HG03378 (cell line): ENCODE measurements around the gene DTNB.

Source experiments
- ATAC-seq: cut with Tn5 transposase; IDR thresholded peaks from one replicate; pipeline ENCODE4 v1.9.1; 2021; ENCODE audit warnings: mild to moderate bottlenecking, moderate library complexity; ENCODE audit not compliant: unreplicated experiment

Gene DTNB

DNA sequence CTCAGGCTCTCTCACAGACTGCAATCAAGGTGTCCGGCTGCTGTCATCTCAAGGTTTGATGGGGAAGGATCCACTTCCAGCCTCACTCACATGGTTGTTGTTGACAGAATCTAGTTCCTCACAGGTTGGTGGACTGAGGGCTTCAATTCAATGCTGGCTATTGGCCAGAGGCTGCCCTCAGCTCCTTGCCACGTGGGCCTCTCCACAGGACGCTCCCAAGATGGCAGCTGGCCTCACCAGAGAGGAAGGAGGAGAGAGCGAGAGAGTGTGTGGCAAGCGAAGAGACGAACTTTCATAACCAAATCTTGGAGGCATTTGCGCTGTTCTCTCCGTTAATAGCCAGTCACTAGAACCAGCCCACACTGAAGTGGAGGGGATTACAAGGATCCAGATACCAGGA is 318.1 kb downstream of the DTNB start:
- ATAC-seq = no peak

DNA sequence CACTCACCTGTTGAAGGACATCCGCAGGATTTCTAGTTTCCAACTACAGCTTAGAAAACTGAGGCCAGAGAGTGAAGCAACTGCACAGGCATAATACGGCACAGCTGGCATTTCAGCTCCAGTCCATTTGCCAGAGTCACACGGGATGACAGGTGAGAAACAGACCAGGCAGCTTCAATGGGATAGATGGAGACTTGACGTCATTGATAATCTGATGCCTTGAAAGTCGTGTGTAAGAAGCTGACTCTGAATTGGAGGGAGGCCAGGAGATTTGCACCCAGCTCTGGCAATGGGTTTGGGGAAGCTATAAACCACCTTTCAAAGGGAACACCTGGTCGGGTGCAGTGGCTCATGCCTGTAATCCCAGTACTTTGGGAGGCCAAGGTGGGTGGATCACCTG is 319.3 kb downstream of the DTNB start:
- no peak for ATAC-seq

DNA sequence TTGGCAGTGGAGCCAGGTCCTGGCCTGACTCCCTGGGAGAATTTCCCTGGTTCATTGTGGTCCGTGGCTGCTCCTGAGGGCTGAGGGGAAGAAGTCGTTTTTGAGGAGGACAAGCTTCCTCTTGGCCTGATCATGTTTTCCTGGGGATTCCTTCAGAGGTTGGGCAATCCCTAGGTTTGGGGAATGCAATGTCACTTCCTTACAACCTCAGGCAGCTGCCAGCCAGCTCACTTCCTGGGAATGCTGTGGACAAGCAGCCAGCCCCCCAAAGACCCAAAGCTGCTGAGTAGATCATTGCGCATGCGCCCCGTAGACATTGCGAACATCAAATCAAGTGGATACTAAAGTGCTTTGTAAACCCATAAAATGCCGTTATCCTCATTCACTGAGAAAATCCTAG is 324.0 kb downstream of the DTNB start:
- ATAC-seq = no peak

DNA sequence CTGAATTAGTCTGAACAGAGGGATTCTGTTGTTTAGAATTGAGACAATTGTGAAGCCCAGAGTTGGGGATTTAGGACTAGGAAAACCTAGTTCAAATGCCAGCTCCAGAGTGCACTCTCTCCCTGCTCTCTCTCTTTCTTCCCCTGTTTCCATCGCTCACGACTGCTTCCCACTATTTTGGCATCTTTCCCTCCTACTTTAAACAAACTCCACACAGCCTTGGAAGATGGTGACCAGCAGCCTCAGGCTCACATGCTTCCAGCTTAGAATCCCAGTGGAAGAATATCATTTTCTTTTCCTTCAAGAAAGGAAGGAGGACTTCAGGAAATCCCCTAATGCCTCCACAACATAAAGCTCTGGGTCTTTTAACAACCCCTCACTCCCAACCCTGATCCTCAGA is 325.5 kb downstream of the DTNB start:
- no peak for ATAC-seq

DNA sequence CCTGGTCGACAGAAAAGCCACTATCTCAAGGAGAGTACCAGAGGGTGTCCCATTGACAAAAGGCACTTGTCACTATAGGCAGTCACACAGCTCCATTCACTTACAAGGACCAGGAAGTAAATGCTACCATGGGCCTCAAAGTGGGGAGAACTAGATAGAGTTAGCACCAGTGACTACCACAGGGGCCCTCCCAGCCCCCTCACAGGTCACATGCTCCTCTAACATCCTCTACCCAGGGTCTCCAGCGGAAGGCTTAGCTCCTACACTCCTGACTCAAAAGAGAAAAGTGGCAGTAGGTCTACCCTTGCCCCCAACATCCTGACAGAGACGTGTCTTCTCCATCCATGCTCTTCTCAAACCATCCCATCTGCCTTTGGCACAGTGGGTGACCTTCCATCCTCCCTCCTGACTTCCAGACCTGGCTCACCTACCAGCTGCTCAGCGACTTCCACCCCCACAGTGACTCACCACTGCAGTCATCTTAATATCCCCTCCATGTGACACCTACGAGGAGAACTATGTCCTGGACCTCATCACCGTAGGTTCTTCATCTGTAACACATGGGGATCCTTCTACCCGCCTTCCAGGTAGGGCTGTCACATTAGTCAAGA is 326.1 kb downstream of the DTNB start:
- ATAC-seq = no peak

DNA sequence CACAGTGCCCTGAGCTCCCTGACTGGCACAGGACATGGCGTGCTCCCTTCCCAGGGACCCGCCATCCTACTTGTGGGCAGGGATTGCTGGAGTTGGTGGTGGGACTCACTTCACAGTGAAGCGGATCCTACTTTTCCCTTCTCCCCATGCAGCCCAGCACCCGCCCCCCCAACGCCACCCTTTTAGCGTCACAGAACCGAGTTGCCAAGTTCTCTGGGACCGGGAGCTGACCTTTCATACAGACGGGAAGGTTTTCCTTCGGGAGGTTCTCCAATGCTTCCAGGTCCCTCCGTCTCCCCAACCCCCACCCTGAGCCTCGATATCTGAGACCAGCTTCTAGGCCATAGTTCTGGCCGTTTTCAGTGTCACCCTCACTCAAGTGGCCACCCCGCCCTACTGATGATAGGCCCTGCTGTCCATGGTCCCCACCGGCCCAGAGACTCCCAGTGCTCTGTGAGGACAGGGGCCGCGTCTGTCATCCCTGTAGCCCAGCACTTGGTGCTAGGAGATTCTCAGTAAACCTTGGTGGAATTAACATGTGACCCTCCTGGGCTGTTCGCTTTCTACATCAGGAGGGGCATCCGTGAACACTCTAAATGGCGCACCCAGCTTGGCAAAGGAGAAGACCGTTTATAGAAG is 330.1 kb downstream of the DTNB start:
- no peak for ATAC-seq

DNA sequence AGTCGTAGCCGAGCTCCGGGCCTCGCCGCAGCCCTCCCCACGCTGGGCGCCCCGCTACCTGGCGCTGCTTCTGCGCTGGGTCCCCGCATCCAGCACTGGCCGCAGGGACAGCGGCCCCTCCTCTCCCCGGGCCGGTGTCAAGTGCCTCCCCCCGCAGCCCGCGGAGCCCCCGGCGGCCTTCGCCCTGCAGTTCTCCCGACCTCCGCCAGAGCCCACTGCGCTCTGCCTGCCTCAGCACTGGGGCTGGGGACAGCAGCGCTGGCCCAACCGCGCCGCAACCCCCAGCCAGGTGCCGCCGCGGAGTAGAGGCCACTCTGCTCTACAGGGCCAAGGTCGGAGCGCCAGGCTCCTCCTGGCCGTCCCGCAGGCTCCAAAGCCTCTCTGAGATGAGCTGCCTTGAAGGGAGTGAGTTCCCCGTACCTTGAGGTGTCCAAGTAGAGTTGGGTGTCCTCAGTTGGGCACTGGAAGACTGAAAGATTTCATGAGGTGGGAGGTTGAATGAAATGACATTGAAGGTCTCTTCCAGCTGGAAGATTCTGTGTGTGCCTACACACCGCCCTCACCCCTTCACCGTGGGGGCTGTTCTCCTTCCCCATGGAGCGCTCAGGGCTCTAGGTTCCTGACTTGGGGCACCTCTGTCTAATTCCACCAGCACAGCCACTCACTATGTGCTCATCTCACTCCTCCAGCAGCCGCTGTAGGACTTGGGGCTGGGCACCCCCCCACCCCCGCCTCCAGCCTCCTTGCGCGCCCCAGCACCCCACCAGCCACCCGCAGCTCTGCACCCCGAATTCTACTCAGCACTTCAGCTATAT is 330.8 kb downstream of the DTNB start:
- ATAC-seq = peak; percentile 67

DNA sequence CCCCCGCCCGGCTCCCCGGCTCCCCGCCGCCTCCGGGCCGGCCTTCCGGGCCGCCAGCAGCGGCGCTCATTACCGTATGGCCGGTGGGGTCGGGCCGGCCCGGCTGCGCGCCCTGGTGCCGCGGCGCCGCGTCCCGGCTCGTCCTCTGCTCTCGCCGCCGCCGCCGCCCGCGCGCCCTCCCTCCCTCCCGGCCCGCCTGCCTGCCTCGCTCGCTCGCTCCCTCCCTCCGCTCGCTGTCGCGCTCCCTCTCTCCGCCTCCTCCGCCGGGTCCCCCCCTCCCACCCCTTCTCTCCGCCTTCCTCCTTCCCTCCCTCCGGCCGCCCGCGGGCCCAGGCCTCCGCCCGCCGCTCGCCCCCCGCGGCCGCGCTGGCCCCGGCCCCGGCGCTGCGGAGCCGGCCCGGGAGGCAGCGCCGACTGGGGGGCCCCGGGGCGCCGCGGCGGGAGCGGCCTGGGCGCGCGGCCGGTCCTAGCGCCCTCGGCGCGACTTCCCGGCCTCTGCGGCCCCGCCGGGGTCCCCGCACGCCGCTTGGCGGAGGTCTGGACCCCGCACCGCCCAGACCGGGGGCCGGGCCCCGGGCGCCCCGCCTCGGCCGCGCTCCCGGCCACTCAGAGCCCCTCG is 331.5 kb downstream of the DTNB start, which contains the start of gene DNMT3A:
TSS of gene DNMT3A (minus strand) at position 173 of the 619 bp plus-strand sequence. CDS start 27,941 bp downstream, outside the sequence.
- ATAC-seq = no peak

DNA sequence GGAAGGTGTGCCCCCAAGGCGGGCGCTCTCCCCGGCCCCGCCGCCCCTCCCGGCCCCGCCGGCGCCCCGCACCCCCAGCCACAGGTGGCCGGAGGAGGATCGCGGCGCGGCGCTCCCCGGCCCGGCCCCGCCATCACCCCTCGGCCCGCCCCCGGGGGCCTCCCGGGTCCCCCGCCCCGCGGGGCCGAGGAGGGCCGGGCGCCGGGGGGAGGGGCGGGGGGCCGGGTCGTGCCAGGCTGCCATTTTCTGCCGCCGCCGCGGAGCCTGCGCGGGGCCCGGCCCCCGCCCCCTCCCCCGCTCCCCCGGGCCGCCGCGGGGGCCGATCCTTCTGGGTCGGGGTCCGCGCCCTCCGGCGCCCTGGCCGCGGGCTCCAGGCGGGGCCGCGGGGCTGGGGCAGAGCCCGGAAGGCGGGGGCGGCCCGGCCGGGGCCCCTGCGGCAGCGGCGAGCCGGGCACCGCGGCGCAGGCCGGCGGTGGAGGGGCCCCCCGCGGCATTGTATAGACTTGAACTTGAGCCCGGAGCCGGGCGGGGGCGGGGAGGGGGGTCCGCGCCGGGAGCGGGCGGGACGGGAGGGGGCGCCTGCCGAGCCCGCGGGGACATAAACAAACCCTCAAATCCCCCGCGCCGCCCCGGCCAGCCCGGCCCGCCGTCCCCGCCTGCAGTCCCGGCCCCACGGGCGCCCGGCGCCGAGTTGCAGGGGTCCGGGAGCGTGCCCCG is 332.2 kb downstream of the DTNB start:
- ATAC-seq = no peak

DNA sequence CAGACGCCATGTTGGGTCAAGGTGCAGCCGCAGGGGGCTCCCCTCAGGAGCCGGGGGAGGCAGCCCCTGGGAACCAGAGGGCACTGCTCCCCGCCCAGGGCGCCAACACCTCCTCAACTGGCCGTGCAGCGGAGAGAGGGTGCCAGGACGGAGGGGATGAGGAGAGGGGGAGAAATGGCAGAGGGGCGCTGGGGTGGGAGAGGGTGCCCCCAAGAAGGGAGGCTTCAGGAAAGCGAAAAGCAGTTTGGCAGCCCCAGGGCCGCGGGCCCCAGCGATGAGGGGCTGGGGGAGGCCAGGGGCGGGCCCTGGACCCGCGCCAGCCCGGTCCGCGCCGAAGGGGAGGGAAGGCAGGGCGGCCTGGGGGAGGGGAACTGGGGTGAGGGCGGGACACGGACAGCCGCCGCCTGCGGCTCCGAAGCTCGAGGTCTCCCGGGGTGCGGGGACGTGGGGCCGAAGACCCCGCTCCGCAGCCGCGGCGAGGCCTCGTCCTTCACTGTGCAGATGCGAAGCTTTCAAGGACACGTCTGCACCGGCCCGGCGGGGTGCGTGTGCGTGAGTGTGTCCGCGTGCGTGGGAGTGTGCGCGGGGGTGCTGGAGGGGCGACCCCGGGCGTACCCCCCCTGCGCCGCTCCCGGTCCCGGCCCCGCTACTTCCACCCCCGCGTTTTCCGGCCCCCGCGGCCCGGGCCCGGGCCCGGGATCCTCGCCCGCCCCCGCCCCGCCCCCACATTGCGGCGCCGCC is 333.0 kb downstream of the DTNB start:
- no peak for ATAC-seq

DNA sequence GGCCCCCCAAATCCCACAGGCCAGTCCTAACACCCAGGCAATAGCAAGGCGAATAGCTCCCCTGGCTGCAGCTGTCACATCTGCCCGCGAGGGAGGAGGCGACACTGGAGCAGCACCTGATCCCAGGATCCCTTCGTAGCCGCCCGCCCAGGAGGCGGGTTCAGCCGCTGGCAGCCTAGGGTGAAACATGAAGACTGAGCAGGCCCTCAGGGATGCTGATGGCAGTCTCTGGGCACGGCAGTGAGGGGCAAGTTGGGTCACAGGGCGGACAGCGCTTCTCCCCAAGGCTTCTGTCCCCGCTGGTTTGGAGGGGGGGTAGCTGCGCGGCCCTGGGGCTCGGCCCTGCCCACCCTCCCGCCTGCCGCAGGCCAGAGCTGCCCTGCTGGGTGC is 333.6 kb downstream of the DTNB start:
- ATAC-seq = no peak

DNA sequence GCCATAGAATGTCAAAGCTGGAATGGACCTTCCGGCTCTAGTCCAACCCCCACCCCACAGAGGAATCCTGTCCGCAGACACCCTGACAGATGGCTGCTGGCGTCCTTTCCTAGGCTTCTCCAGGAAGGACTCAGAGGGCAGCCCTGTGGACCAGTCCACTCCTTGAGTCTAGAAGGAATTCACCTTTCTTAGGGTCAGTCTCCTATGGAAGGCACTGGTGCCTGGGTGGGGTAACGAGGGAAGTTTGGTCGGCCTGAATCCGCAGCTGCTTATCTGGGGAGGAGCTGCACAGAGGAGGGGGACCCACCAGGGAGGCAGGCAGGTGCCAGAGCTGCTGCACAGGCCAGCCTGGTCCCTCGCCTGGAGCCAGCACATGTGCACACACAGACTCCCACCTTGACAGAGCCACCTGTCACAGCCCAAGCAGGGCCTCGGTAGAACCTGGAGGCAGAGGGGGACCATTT is 334.1 kb downstream of the DTNB start:
- no peak for ATAC-seq

DNA sequence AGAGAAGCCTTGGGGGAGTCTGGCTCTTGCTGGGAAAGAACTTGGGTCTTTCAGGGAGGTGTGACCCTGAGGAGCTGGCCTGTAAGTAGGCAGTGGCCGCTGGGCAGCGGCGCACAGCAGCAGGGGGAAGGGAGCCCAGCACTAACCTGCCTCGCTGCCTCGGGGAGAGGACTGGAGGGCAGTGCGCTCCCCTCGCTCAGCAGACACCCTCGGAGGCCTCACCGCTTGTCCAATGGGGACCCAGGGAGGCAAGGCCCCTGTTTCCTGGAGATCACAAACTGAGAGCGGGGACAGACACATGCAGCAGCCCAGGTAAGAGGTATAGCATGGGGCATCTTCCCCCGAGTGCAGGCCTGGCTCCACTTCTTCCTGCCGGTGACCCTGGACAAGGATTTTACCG is 335.0 kb downstream of the DTNB start:
- no peak for ATAC-seq

DNA sequence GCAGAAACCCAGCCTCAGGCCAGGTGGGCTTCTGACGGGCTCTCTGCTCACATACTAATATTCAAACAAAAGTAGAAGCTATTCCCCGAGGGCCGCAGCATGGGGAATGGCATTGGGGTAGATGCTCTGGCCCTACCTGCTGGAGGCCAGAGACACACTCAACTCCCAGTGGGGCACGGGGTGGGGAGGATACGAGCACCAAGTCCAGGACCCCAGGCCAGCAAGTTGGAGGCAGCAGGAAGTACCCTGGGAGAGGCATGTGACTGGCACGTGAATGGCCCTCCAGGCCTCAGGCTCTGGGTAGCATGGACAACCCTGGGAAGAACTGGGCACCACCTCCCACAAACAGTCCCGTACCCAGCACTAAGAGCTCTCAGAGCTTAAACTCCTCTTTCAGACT is 335.5 kb downstream of the DTNB start:
- ATAC-seq = no peak

DNA sequence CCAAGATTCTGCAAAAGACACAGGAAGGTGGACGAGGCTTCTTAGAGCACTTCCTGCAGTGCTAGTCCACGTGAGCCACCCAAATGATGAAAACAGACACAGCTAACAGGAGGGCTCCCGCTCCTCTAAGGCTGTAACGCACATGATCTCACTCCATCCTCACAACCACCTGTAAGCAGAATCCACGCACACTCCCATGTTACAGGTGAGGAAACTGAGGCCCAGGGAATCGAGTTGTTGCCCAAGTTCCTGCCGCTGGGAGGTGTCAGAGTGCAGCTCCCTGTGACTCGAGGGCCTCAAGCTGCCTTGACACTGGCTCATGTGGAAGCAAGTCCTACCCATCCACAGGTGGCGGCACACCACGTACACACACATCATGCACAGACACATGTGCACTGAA is 336.1 kb downstream of the DTNB start:
- ATAC-seq = no peak

DNA sequence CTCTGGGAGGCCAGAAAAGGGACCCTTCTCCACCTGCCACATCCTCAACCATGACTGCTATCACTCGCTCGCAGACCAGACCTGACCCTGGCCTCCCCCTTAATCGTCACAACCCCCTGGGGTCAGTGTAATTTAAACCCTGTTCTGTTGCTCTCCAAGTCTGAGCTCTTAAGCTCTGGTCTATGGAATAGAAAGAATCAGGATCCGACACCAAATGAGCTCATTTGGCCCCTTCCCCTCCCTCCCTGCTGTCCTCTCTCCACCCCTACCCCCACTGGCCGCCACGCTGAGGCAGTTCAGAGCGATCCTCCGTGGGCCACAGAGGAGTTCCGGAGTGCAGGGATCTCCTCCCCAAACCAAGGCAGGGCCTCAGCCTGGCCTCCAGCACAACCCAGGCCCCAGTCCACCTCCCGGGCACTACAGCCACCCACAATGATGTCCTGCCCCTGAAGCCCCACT is 337.0 kb downstream of the DTNB start:
- no peak for ATAC-seq

DNA sequence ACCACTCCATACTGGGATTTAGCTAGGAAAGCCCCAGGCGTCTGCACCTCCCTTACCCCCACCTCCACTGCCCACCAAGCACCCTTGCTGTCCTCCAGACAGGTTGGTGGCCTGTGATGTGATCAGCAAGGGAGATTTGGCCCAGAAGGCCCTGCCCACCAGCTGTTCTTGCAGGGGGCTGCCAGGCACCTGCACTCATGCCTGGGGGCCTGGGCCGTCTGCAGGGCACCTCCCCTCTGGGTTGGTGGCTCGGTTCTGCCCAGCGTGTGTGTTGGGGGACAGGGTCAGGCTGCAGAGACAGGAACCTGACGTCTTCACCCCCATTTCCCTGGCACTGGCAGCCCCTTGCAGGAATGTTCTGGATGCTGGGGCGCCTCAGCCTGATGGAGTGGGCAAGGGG is 337.4 kb downstream of the DTNB start:
- ATAC-seq = no peak

DNA sequence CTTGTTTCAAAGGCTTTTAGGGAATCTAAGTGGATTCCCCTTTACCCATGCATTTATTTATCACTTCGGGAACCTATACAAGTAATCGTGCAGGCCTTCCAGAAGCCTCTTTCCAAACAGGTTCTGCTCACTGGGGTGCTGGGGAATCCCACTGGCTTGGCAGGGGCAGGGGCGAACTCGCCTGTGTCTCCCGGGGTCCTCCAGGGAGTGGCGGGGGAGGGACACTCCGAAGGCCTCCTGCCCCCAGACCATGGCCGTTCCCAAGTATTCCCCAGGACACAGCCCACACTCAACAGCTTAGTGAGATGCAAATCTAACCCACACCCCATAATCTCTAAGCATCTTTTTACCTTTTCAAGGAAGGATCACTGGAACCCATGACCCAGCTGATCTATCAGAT is 338.2 kb downstream of the DTNB start:
- no peak for ATAC-seq

DNA sequence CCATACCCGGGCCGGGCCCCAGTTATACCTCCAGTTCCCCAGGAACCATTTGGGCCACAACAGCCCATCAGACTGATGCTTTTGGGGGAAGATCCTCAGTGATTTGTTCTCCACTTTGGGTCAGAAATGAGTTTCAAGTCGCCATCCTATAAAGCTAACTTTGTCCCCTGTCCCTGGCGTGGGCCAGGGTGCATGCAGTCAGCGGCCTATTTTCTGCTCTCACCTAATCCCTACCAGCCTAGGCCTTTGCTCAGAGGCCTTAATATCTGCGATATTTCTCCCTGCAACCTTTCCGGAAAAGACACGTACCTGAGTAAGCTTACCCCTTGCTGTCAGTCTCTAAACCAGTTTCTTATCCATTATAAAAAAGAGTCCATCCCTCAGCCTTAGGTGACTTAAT is 338.9 kb downstream of the DTNB start:
- no peak for ATAC-seq

DNA sequence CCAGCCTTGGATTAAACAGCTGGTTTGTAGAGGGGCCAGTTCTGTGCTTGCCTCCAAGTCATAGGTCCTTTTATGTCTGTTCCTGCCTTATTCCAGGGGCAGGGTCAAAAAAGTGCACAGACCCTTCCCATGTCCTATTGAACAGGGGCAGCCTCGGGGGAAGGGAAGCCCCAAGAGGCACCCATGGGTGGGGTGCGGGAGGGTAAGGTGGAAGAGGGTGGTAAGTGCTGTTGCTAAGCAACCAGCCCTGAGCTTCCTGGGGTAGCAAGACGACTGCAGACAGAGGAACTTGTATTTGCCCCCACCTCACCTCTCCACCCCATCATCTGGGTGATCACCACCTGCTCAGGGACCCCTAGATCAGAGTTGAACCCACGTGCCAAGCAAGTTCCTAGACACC is 339.4 kb downstream of the DTNB start:
- ATAC-seq = no peak
